Left kidney (tissue), 2 donors: ENCODE data around the gene TBC1D16. TPM values are rescaled to one million over a fixed set of nuclear protein-coding genes. Genes with fewer than 3 reads are reported as not detected.

Experiments used
- DNase-seq: peaks from one replicate; pipeline ENCODE4 v3.0.0-alpha.2; 2013
- polyA plus RNA-seq: library from polyadenylated mRNA; unstranded; fragments of 120-200 nt; gene quantifications from one replicate; pipeline ENCODE4 v1.2.1, GENCODE V29; 2013; ENCODE audit not compliant: insufficient read length

TBC1D16 gene
- polyA plus RNA-seq, 1 donor, result 33.1 TPM

DNA sequence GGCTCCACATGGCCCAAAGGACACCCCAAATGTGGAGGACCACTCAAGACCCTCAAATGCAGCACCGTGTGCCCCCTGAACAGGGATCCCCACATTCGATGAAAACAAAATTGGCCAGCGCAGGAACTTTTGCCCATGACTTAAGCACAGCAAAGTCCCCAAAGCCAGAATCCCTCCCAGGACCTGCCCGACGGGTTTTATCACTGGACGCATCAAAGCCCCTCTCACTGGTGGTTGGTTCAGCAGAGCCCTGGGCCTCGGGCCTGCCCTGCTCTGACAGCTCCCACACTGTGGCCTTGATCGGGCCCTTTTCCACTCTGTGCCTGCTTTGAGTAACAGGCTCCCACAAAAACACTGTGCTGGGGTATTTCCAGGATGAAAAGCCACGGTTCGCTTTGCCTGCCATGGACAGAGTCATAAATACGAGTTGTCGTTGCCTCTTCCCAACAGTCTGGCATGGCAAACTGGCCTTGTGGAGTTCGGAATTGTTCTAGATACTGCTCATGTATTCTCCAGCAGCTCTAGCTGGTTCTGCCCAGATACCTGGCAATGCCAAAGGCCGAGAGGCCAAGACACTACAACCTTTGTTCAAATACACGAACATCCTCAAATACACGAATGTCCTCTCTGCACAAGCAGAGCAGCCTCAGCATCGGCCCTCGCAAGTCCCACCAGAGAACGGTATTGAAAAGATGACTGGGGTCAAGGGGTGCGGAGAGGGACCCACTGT lies 46.4 kb downstream of the TBC1D16 start:
- DNase-seq, result no peak

- DNase-seq, result no peak
Measured at GRCh38 chr17:79988185-79988971, 47.3 kb downstream of the TBC1D16 start.

- DNase-seq, result no peak
Measured at GRCh38 chr17:79987935-79988184, 47.8 kb downstream of the TBC1D16 start.

GRCh38 chr17:79987187-79987934 lies 48.3 kb downstream of the TBC1D16 start:
- no peak for DNase-seq

DNA sequence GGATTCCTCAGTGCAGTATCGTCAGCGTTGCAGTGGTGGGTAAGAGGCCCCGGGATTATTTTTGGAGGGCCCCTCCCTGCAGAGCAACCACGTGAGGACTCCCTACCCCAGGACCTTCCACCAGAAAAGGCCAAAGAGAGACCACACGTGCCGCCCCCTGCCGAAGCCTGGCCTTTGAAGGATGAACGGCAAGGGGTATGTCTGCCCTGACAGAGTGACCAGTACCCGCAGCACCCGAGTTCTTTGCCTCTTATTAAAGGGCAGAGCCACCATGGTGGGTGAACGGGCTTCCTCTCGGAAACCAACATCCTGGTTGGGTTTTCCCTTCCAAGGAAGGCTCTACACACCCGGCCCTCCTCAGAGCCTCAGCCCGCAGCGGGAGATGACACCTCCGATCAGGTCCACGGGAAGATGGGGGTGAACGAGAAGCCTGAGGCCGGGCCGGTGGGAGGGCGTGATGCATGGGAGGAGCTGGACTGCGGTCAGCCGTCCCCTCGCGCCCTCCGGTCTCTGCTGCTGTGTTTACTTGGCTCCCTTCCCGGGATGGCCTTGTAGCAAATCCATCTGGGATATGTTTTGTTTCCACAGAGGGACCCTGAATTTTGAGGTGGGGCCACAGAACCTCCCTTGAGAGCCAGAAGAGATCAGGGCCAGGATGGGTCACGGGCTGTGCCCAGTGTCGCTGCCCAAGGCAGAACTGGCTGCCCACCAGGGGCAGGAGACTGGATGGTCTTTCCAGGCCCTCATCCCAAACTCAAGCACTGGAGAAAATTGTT lies 49.1 kb downstream of the TBC1D16 start:
- no peak for DNase-seq

DNA sequence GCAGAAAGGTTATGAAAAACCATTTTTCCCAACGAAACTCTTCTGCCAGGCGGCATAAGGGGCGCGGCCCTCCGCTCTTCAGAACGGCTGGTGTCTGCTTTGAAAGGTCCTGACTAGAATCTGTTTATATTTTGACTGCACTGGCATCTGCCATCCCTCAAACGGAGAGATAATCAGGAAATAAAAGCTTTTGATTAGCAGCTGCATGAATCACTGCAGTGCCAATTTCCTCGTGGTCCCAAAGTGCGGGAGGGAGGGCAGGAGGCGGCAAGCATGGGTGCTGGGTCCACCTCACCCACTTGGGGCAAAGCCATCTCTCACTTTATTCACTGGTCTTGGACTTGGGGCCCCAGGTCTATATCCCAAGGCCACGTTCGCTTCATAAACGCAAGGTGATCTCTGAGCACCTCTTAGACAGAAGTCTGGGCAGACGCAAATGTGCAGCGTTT lies 49.7 kb downstream of the TBC1D16 start:
- DNase-seq, result no peak

DNA sequence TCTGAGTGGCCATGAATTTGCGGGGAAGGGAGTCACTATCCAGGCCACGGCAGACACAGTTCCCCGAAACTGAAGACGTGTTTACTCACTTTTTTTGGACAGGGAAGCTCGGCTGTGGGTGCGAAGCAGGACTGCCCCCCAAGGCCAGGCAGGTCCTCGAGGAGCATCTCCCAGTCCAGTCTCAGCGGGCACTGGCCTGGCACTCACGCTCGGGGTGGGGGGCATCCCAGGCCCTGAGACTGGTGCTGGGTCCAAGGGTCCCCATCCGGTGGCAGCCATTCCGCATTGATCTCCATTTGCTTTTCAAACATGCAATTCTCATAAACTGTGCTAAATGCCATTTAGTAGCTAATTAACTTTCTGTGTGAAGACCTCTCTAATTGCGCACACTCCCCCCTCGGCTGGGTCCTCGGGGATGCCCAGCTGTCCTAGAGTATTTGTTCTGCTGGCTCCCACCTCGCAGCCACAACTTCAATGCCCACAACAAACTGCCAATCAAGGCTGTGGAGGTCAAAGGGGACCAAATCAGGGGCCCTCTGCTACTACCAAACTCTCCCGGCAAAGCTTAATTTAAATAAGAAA lies 50.2 kb downstream of the TBC1D16 start:
- no peak for DNase-seq

DNA sequence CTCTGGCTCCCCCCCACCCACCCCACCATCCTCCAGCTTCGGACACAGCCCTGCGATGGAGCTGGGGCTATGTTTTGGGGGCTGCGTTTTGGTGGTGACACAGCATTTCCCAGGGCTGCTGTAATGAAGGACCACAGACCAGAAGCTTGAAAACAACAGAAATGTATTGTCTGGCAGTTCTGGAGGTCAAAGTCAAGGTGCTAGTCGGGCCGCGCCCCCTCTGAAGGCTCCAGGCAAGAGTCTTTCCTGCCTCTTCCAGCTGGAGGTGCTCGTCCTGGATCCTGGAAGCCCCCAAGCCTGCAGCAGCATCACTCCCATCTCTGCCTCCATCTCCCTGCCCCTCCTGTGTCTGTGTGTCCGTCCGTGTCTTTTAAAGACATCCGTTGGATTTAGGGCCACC lies 50.8 kb downstream of the TBC1D16 start:
- no peak for DNase-seq

DNA sequence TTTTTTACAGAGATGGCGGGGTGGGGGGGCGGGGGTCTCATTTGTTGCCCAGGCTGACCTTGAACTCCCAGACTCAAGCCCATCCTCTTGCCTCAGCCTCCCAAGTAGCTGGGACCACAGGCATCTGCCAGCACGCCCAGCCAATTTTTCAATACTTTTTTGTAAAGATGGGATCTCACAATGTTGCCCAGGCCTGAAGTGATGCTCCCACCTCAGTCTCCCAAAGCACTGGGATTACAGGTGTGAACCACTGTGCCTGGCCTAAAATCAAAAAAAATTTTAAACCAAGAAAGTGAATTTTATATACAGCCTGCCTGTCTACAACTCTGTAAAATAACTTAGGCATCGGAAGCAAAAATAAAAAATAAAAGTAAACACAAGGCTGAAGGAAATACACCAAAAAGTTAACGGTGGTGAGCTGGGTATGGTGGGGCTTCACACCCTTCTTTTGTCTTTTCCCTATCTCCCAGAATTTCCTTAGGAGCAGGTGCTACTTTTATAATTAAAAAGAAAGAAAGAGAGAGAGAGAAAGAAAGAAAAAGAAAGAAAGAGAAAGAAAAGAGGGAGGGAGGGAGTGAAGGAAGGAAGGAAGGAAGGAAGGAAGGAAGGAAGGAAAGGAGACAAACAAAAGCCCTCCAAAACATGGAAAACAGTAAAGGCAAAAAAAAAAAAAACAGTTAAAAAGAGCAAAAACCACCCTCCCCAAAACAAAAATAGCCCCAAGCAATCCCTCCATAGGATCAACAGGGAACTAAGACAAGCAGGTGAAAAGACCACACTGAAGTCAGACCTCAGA lies 51.4 kb downstream of the TBC1D16 start:
- no peak for DNase-seq

DNA sequence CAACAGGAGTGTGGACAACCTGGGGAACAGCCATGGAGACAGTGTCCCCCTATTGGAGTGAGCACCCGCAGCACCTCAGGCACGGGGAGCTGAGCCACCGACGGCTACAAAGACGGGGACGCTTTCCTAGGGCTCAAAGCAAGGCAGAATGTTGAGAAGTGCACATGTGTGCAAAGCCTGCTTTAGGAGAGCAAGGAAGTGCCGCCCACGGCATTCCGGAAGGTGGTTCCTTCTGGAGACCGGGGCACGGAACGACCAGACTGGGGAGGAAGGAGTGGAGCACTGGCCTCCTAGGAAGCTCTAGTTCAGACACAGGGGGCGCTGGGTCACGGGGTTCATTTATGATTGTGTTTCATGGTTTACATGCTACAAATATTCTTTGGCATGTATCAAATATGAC lies 52.2 kb downstream of the TBC1D16 start:
- DNase-seq, result no peak

DNA sequence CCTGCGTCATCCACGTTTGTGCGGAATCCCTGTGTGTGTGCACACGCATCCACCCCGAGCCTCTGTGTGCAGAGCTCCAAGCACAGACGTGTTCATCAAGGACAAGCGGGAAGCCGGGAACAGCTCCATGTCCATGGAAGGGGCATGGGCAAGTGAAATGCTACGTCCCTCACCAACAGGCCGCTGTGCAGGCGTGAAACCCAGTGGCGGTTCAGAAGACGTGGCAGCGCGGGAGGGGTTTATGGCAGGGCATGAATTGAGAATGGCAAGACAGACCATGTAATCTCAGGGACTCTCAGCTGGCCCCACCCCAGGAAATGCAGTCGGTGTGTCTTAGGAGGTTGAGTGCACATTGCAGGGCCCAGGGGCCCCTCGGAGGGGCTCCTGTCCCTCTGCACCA lies 52.7 kb downstream of the TBC1D16 start:
- no peak for DNase-seq

GRCh38 chr17:79981661-79982101 lies 54.0 kb downstream of the TBC1D16 start:
- no peak for DNase-seq

GRCh38 chr17:79981090-79981489 lies 54.6 kb downstream of the TBC1D16 start:
- DNase-seq, result no peak

DNA sequence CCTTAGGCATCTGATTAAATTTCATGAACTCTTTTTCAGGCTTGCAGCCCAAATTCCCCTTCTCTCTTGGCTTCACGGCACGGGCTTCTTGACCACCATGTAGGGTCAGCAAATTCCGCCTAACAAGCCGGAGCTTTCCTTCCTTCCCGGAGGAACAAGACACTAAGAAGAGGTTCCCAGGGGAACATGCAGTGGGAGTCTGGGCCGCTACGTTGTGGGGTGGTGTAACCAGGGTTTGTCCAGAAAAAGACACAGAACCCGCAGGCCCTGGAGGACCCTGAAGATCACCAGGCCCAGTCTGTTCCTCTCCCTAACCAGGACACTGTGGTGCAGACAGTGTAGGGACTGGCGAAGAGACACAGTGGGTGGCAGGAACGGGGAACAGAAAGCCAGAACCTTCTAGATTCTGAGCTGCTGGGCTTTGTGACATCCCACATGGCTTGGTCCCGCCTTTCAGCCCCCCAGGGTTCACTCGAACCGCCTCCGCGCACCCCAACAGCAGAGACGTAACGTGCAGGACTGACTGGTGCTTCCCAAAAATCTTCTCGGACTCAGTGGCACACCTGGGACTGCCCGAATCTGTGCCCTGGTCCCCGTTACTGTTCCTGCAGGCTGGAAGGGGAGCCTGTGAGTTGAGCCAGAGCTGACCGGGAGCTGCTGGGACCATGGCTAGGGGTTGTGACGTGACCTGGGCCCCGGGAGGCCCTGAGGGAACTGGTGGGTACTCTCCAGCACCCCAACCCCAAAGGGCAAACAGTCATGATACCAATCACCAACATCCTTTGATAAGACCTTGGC lies 55.2 kb downstream of the TBC1D16 start:
- no peak for DNase-seq

DNA sequence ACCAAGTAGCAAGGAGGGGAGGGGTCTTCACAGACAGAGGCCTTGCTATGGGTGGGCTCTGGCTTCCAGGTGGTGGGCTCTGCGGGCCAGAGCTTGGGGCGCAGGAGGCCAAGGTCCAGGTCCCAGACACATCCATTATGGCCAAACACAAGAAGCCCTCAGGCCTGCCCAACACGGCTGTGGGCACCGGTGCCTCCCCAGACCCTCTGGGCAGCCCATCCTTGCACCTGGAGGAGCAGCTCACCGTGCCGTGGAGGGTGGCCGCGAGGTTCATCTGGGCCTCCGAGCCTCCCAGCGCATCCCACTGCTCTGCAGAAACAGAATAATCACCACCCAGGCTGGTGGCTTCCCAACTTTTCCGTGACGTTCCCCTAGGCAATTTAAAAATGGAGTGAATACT lies 55.9 kb downstream of the TBC1D16 start:
- DNase-seq, result no peak

DNA sequence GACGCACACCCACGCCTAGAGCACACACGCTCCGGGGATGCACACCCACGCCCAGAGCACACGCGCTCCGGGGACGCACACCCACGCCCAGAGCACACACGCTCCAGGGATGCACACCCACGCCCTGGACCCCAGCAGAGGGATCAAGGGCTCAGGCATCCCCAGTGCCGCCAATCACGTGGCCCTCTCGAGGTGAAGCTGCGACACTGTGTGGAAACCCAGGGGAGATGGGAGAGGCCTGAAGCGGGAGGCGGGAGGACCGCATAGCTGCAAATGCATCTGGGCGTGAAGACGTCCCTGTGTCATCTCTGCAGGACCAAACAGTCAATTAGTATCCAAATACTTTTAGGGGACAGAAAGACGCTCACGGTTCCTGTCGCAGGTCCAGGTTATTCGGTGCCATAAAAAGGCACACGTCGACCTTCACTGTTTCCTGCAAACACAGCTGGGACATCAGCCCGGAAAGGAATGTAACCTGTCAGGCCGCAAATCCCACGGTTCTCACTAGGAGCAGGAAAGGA lies 56.4 kb downstream of the TBC1D16 start:
- no peak for DNase-seq

GRCh38 chr17:79978548-79978855 lies 57.2 kb downstream of the TBC1D16 start:
- DNase-seq, result no peak

- no peak for DNase-seq
Measured at GRCh38 chr17:79977708-79978547, 57.7 kb downstream of the TBC1D16 start.

DNA sequence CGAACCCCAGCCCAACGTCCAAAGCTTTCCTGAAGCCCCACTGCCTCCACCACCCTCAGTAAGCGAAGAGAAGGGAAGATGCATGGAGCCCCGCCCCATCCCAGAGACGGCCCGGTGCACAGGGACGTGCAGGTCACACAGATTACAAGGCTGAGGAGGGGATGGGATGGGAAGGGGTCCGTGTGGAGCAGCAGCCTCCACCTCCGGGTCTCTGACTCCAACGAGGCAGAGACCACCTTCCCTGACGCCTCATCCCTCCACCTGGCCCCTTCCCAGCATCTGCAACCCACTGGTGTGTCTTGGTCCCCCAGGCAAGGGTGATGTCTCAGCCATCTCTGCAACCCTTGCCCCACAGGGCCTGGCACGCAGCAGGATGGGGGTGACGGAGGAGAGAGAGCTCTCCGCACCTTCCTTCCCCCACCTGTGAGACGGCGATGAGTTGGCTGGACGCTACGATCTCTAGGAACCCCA lies 58.5 kb downstream of the TBC1D16 start:
- DNase-seq, result no peak
